ENCODE data around the gene GAB1.

The GAB1 gene

DNA sequence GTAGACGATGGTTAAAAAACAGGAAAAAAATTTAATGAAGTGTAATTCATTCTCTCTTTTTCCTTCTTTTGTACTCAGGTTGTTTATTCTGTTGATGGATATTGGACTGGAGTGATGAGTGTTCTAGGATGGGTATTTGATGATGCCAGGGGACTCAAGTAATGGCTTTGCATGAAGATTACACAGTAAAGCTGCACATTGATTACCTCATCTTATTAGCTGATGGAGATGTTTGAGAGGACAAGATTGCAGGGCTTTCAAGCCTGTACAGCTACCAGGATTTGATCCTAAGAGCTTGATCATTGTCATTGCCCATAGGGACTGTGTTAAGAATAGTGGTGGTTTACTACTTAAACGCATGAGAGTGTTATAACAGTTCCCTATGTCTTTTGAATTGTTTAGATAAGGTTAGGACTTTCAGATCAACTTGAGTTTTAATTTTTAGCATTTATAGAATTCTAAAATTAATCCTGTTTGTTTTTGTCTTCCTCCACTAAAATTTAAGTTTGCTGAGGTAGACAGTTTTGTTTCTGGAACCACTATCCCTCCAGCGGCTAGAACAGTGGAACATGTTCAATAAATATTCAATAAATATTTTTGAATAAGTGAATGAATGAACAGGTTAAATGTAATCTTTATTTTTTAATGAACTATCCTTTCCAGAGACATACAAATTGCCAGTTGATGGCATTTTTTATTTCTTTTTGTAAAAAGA, 58.2 kb downstream of the GAB1 start:
- Histone ChIP-seq H3K27ac (ENCODE audit: low read length) (no peak overlapping the region), H3K4me1 (ENCODE audit: control insufficient read depth, low read depth, low read length) (peaks cover 29% of the 10 kb centered on the region), H3K4me3 (ENCODE audit: low read length) (no peak overlapping the region), H3K27me3 (ENCODE audit: control insufficient read depth, insufficient read depth, low read length) (no peaks in the 10 kb centered on the region), H3K9me3 (ENCODE audit: control insufficient read depth, low read depth, low read length) (no peaks in the 10 kb centered on the region), H3K36me3 (ENCODE audit: control insufficient read depth, low read depth, low read length) (no peaks in the 10 kb centered on the region), H3K9ac (ENCODE audit: low read length) (no peak overlapping the region)

- H3K4me3 ChIP-seq (ENCODE audit: low read length), result no peak overlapping the region
- no peaks in the 10 kb centered on the region for H3K27me3 ChIP-seq (ENCODE audit: control insufficient read depth, insufficient read depth, low read length)
- H3K4me1 ChIP-seq (ENCODE audit: control insufficient read depth, low read depth, low read length), result peaks cover 14% of the 10 kb centered on the region
- no peak overlapping the region for H3K9ac ChIP-seq (ENCODE audit: low read length)
- H3K36me3 ChIP-seq (ENCODE audit: control insufficient read depth, low read depth, low read length), result no peaks in the 10 kb centered on the region
- no peak overlapping the region for H3K27ac ChIP-seq (ENCODE audit: low read length)
- no peaks in the 10 kb centered on the region for H3K9me3 ChIP-seq (ENCODE audit: control insufficient read depth, low read depth, low read length)
Observed at GRCh38 chr4:143396695-143397094, 60.0 kb downstream of the GAB1 start.

DNA sequence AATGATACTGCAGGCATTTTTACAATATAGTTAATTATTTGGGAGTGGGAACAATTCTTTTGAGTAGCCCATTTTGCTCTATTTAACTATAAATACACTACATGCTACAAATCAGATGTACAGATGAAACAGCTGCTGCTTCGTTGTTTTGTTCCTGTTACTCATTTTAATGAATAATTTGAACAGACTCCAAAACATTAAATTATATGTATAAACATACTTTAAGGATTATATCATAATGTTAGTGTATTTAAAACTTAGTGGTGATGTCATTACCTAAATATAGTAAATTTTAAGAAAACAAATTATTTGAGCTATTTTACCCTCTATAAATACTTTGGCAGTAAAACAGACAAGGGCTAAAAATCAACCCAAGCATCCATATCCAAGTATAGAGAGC, 60.7 kb downstream of the GAB1 start:
- H3K36me3 ChIP-seq (ENCODE audit: control insufficient read depth, low read depth, low read length), result no peaks in the 10 kb centered on the region
- H3K4me1 ChIP-seq (ENCODE audit: control insufficient read depth, low read depth, low read length), result peaks cover 10% of the 10 kb centered on the region
- no peaks in the 10 kb centered on the region for H3K27me3 ChIP-seq (ENCODE audit: control insufficient read depth, insufficient read depth, low read length)
- H3K9me3 ChIP-seq (ENCODE audit: control insufficient read depth, low read depth, low read length), result no peaks in the 10 kb centered on the region
- H3K4me3 ChIP-seq (ENCODE audit: low read length), result no peak overlapping the region
- no peak overlapping the region for H3K9ac ChIP-seq (ENCODE audit: low read length)
- no peak overlapping the region for H3K27ac ChIP-seq (ENCODE audit: low read length)

DNA sequence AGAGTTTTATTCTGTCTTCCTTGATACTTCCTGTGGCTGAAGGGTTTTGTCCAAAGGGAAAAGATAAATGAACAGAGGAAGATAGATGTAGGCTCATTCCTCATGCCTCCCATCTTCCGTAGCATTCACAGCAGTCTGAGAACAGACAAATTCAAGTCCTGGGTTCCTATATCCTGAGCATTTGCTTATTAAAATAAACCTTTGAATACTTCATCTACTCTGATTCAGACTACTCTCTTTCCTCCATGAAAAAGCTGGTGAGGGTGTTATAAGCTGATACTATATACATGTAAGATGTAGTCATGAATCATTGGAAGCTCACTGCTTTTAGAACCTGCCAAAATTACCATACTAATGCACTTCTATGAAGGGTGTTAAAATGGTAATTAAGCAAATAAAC, 61.2 kb downstream of the GAB1 start:
- H3K9ac ChIP-seq (ENCODE audit: low read length), result no peak overlapping the region
- no peaks in the 10 kb centered on the region for H3K36me3 ChIP-seq (ENCODE audit: control insufficient read depth, low read depth, low read length)
- H3K27ac ChIP-seq (ENCODE audit: low read length), result no peak overlapping the region
- H3K4me3 ChIP-seq (ENCODE audit: low read length), result no peak overlapping the region
- peaks cover 10% of the 10 kb centered on the region for H3K4me1 ChIP-seq (ENCODE audit: control insufficient read depth, low read depth, low read length)
- H3K9me3 ChIP-seq (ENCODE audit: control insufficient read depth, low read depth, low read length), result no peaks in the 10 kb centered on the region
- H3K27me3 ChIP-seq (ENCODE audit: control insufficient read depth, insufficient read depth, low read length), result no peaks in the 10 kb centered on the region

- Histone ChIP-seq H3K36me3 (ENCODE audit: control insufficient read depth, low read depth, low read length) (no peaks in the 10 kb centered on the region), H3K4me1 (ENCODE audit: control insufficient read depth, low read depth, low read length) (peaks cover 10% of the 10 kb centered on the region), H3K9me3 (ENCODE audit: control insufficient read depth, low read depth, low read length) (no peaks in the 10 kb centered on the region), H3K27me3 (ENCODE audit: control insufficient read depth, insufficient read depth, low read length) (no peaks in the 10 kb centered on the region), H3K27ac (ENCODE audit: low read length) (no peak overlapping the region), H3K9ac (ENCODE audit: low read length) (no peak overlapping the region), H3K4me3 (ENCODE audit: low read length) (no peak overlapping the region)
Observed at GRCh38 chr4:143399113-143399949, 62.7 kb downstream of the GAB1 start.

DNA sequence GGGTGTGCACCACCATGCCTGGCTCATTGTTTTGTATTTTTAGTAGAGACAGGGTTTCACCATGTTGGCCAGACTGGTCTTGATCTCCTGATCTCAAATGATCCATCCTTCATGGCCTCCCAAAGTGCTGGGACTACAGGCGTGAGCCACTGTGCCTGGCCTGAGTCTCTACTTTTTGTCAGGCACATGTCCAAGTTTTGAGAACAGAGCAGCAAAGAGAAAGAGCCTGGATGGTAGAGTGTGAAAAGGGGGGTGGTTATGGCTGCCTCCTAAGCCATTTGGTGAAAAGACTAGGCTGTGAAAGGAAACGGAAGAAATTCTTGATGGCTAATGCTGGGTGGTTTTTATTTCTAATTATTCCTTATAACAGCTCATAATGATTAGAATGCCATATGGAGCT, 63.4 kb downstream of the GAB1 start:
- no peak overlapping the region for H3K27ac ChIP-seq (ENCODE audit: low read length)

GRCh38 chr4:143402776-143403552, 66.3 kb downstream of the GAB1 start:
- Histone ChIP-seq H3K4me1 (ENCODE audit: control insufficient read depth, low read depth, low read length) (peaks cover 7% of the 10 kb centered on the region), H3K36me3 (ENCODE audit: control insufficient read depth, low read depth, low read length) (no peaks in the 10 kb centered on the region), H3K27me3 (ENCODE audit: control insufficient read depth, insufficient read depth, low read length) (no peaks in the 10 kb centered on the region), H3K9me3 (ENCODE audit: control insufficient read depth, low read depth, low read length) (no peaks in the 10 kb centered on the region), H3K27ac (ENCODE audit: low read length) (no peak overlapping the region), H3K9ac (ENCODE audit: low read length) (no peak overlapping the region), H3K4me3 (ENCODE audit: low read length) (no peak overlapping the region)

More for the DNA sequence above, 63.4 kb downstream of the GAB1 start:
- H3K9me3 ChIP-seq (ENCODE audit: control insufficient read depth, low read depth, low read length), result no peaks in the 10 kb centered on the region
- peaks cover 10% of the 10 kb centered on the region for H3K4me1 ChIP-seq (ENCODE audit: control insufficient read depth, low read depth, low read length)
- no peak overlapping the region for H3K4me3 ChIP-seq (ENCODE audit: low read length)
- H3K27me3 ChIP-seq (ENCODE audit: control insufficient read depth, insufficient read depth, low read length), result no peaks in the 10 kb centered on the region
- H3K9ac ChIP-seq (ENCODE audit: low read length), result no peak overlapping the region
- no peaks in the 10 kb centered on the region for H3K36me3 ChIP-seq (ENCODE audit: control insufficient read depth, low read depth, low read length)

- no peaks in the 10 kb centered on the region for H3K9me3 ChIP-seq (ENCODE audit: control insufficient read depth, low read depth, low read length)
- no peaks in the 10 kb centered on the region for H3K36me3 ChIP-seq (ENCODE audit: control insufficient read depth, low read depth, low read length)
- no peak overlapping the region for H3K4me3 ChIP-seq (ENCODE audit: low read length)
- H3K4me1 ChIP-seq (ENCODE audit: control insufficient read depth, low read depth, low read length), result peaks cover 4% of the 10 kb centered on the region
- no peak overlapping the region for H3K9ac ChIP-seq (ENCODE audit: low read length)
- no peak overlapping the region for H3K27ac ChIP-seq (ENCODE audit: low read length)
- no peaks in the 10 kb centered on the region for H3K27me3 ChIP-seq (ENCODE audit: control insufficient read depth, insufficient read depth, low read length)
Observed at GRCh38 chr4:143403553-143403820, 66.8 kb downstream of the GAB1 start.

DNA sequence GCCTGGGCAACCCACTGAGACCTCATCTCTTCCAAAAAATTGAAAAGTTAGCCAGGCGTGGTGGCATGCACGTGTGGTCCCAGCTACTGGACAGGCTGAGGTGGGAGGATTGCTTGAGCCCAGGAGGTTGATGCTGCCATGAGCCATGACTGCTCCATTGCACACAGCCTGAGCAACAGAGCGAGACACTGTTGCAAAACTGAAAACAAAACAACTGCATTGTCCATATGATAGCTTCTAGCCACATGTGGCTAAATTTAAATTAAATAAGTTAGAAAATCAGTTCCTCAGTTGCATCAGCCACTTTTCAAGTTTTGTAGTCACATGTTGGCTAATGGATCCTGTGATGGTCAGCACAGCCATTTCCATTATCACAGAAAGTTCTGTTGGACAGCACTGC, 67.9 kb downstream of the GAB1 start:
- no peaks in the 10 kb centered on the region for H3K36me3 ChIP-seq (ENCODE audit: control insufficient read depth, low read depth, low read length)
- H3K9ac ChIP-seq (ENCODE audit: low read length), result no peak overlapping the region
- H3K27ac ChIP-seq (ENCODE audit: low read length), result no peak overlapping the region
- H3K27me3 ChIP-seq (ENCODE audit: control insufficient read depth, insufficient read depth, low read length), result no peaks in the 10 kb centered on the region
- no peaks in the 10 kb centered on the region for H3K9me3 ChIP-seq (ENCODE audit: control insufficient read depth, low read depth, low read length)
- no peaks in the 10 kb centered on the region for H3K4me1 ChIP-seq (ENCODE audit: control insufficient read depth, low read depth, low read length)
- H3K4me3 ChIP-seq (ENCODE audit: low read length), result no peak overlapping the region

DNA sequence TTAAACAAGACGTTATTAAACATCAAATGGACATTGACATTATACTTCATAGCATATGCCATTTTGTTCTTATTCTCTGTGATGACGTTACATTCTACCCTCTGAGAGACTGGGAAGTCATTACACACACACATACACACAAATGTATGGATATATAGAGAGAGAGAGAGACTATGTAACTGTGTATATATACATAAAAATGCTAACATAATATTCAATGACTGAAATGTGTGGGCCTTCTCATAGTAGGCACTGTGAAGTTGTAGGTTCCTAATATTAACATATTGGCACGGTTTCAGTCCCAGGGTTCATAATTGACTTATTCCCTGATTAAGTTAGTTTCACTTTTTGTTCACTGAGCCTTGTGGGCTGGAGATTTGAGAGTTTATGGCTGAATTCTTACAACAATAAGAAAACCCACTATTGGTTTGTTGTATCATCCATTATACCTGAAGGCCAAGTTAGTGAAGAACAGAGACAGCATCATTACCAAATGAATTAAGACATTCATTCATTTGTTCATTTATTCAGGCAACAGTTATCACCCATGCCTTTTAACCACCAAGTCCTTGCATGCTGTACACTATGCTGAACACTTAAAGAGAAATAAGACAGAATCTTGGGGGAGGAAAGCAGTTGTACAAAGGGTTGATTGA, 68.5 kb downstream of the GAB1 start:
- no peak overlapping the region for H3K27ac ChIP-seq (ENCODE audit: low read length)
- no peak overlapping the region for H3K4me3 ChIP-seq (ENCODE audit: low read length)
- no peaks in the 10 kb centered on the region for H3K4me1 ChIP-seq (ENCODE audit: control insufficient read depth, low read depth, low read length)

GRCh38 chr4:143406523-143406922, 69.8 kb downstream of the GAB1 start:
- Histone ChIP-seq H3K27ac (ENCODE audit: low read length) (no peak overlapping the region), H3K36me3 (ENCODE audit: control insufficient read depth, low read depth, low read length) (no peaks in the 10 kb centered on the region), H3K9ac (ENCODE audit: low read length) (no peak overlapping the region), H3K4me1 (ENCODE audit: control insufficient read depth, low read depth, low read length) (no peaks in the 10 kb centered on the region), H3K4me3 (ENCODE audit: low read length) (no peak overlapping the region), H3K27me3 (ENCODE audit: control insufficient read depth, insufficient read depth, low read length) (no peaks in the 10 kb centered on the region), H3K9me3 (ENCODE audit: control insufficient read depth, low read depth, low read length) (no peaks in the 10 kb centered on the region)

More for the DNA sequence above, 68.5 kb downstream of the GAB1 start:
- Histone ChIP-seq H3K9me3 (ENCODE audit: control insufficient read depth, low read depth, low read length) (no peaks in the 10 kb centered on the region), H3K36me3 (ENCODE audit: control insufficient read depth, low read depth, low read length) (no peaks in the 10 kb centered on the region), H3K9ac (ENCODE audit: low read length) (no peak overlapping the region), H3K27me3 (ENCODE audit: control insufficient read depth, insufficient read depth, low read length) (no peaks in the 10 kb centered on the region)

Measured in iPS-18a (cell line).